Lung (tissue), 12 donors: ENCODE results near the gene CCDC102A. TPM values are rescaled to one million over a fixed set of nuclear protein-coding genes. Genes with fewer than 3 reads are reported as not detected.

ENCODE experiments used
- ATAC-seq: fragments of 200-7000 bp; cut with Tn5 transposase; one replicate; pipeline ENCODE4 v1.9.1; 2020; ENCODE audit warnings: moderate number of reproducible peaks; ENCODE audit not compliant: insufficient read depth, low FRiP score
- DNase-seq, 3 donors: peaks; one replicate each; pipeline ENCODE4 v3.0.0-alpha.2; 2013 to 2017
- H3K27ac ChIP-seq, 2 donors: one replicate each; pipeline ENCODE4 v1.5.1; 2013; ENCODE audit warnings: mild to moderate bottlenecking in 2 of 2, moderate library complexity in 2 of 2, control low read depth in 1 of 2, inconsistent platforms in 1 of 2, low read depth in 1 of 2, low read length in 1 of 2
- H3K27me3 ChIP-seq, 3 donors: one replicate each; pipeline ENCODE4 v1.5.1; 2013; ENCODE audit warnings: low read length in 2 of 3; ENCODE audit not compliant: control insufficient read depth in 3 of 3, insufficient read depth in 3 of 3
- H3K36me3 ChIP-seq, 4 donors: one replicate each; pipeline ENCODE4 v1.5.1; 2013; ENCODE audit warnings: low read length in 4 of 4, mild to moderate bottlenecking in 1 of 4, moderate library complexity in 1 of 4; ENCODE audit not compliant: control insufficient read depth in 4 of 4, insufficient read depth in 4 of 4
- H3K4me1 ChIP-seq, 5 donors: one replicate each; pipeline ENCODE4 v1.5.1; 2013; ENCODE audit warnings: low read length in 5 of 5, mild to moderate bottlenecking in 2 of 5, moderate library complexity in 1 of 5; ENCODE audit not compliant: control insufficient read depth in 5 of 5, insufficient read depth in 5 of 5
- H3K4me3 ChIP-seq: one replicate; pipeline ENCODE4 v1.5.1; 2013; ENCODE audit warnings: mild to moderate bottlenecking, control low read depth, moderate library complexity
- H3K9ac ChIP-seq, 2 donors: one replicate each; pipeline ENCODE4 v1.5.1; 2013; ENCODE audit warnings: low read length in 2 of 2, control low read depth in 1 of 2; ENCODE audit not compliant: insufficient read depth in 1 of 2
- H3K9me3 ChIP-seq, 4 donors: one replicate each; pipeline ENCODE4 v1.5.1; 2013; ENCODE audit warnings: low read length in 3 of 4, mild to moderate bottlenecking in 1 of 4, moderate library complexity in 1 of 4; ENCODE audit not compliant: control insufficient read depth in 4 of 4, insufficient read depth in 3 of 4
- CTCF ChIP-seq: IDR thresholded peaks from 2 replicates; pipeline ENCODE4 v1.5.1; 2012; ENCODE audit warnings: mild to moderate bottlenecking; ENCODE audit errors: control extremely low read depth, extremely low read depth
- WGBS, 2 donors: extraction: QIAGEN DNeasy Blood & Tissue Kit; methylation state at CpG; one replicate each; pipeline ENCODE4 v1.1.7; 2013; 5-methylcytosine and 5-hydroxymethylcytosine counted together
- polyA plus RNA-seq, 2 donors: library from polyadenylated mRNA; stranded (reverse); fragments of 200-250 nt; gene quantifications; one replicate each; pipeline ENCODE4 v1.2.1, GENCODE V29; 2013
- total RNA-seq, 2 donors: library from RNA; depleted of rRNA in 1 of 2; stranded (reverse); fragments of >200 nt in 1 of 2; gene quantifications; one replicate each; pipeline ENCODE4 v1.2.1, GENCODE V29; 2014 to 2021
- donor health status: control.
- donor health status: control.
- donor health status: Bipolar disorder and iron deficiency.
- donor health status: healthy.
- donor health status: DM: yes; HTN: yes; CAD: no.

The CCDC102A gene
- total and polyA plus RNA-seq, 4 donors = 3.6 to 14.0 (median 6.9) TPM

GRCh38 chr16:57471852-57472664 lies 64.3 kb downstream of the CCDC102A start:
- Histone ChIP-seq H3K9me3 (no peaks in the 10 kb centered on the region), H3K36me3 (peaks cover 21 to 50% (median 48%) of the 10 kb centered on the region in 4 donors), H3K27ac (no peak overlapping the region), H3K4me3 (no peak overlapping the region), H3K9ac (no peak overlapping the region), H3K27me3 (no peaks in the 10 kb centered on the region), H3K4me1 (peaks cover 0 to 14% (median 5%) of the 10 kb centered on the region in 5 donors)
- WGBS, 2 donors = 70 to 86% methylated on average over 10 of the region's 10 CpGs
- no peak for TF ChIP-seq CTCF
- DNase-seq (no peak), ATAC-seq (no peak)

GRCh38 chr16:57471209-57471608 lies 65.2 kb downstream of the CCDC102A start:
- H3K27me3 ChIP-seq = no peaks in the 10 kb centered on the region
- peaks cover 25 to 55% (median 52%) of the 10 kb centered on the region in 4 donors for H3K36me3 ChIP-seq
- 96 to 97% methylated on average over 1 of the region's 1 CpG for WGBS, 2 donors
- no peak overlapping the region for H3K4me3 ChIP-seq
- peaks cover 0 to 12% (median 5%) of the 10 kb centered on the region in 5 donors for H3K4me1 ChIP-seq
- ATAC-seq (no peak), DNase-seq (no peak)
- H3K9me3 ChIP-seq = no peaks in the 10 kb centered on the region
- H3K27ac ChIP-seq = no peak overlapping the region
- no peak overlapping the region for H3K9ac ChIP-seq
- no peak for TF ChIP-seq CTCF

- no peak overlapping the region for H3K9ac ChIP-seq
- H3K27ac ChIP-seq = peak overlapping the region in 1 of 2 donors; percentile 55
- no peak for TF ChIP-seq CTCF
- 19 to 21% methylated on average over 6 of the region's 6 CpGs for WGBS, 2 donors
- H3K27me3 ChIP-seq = no peaks in the 10 kb centered on the region
- DNase-seq = no peak
- no peak overlapping the region for H3K4me3 ChIP-seq
- H3K4me1 ChIP-seq = peaks cover 0 to 12% (median 5%) of the 10 kb centered on the region in 5 donors
- peak; percentile 21 for ATAC-seq
- no peaks in the 10 kb centered on the region for H3K9me3 ChIP-seq
- peaks cover 29 to 58% (median 55%) of the 10 kb centered on the region in 4 donors for H3K36me3 ChIP-seq
Measured at GRCh38 chr16:57470711-57471110, 65.7 kb downstream of the CCDC102A start.
